ENCODE measurements around the gene GRID2. TPM values are rescaled to one million over a fixed set of nuclear protein-coding genes. Genes with fewer than 3 reads are reported as not detected.
"Not testable (repeated sequence)": the region's sequence is repeated elsewhere in the genome, so short reads cannot be mapped to it uniquely, and the experiment has no call there.

GRID2 gene
- total RNA-seq, 4 donors from 2014 or later, result 0.63 TPM; not detected in 3

DNA sequence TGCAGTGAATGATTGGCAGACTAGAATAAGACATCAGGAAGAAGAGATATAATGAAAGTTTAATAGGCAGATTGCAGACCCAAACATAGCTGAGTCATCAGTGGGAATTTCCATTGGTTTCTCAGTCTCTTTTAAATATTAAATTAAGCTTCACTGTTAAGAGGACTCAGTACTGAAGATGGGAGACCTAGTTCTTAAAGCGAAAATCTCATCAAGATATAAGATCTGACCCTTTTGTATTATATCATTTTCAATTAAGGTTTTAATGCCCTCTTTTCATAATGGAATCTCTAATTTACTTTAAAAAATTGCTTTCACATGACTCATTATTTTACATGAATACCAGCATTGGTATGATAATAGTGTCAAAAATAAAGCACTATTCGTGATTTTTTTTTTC lies 1355.9 kb downstream of the GRID2 start:
- Histone ChIP-seq H3K9me3 (no peaks in the 10 kb centered on the region), H3K27me3 (no peaks in the 10 kb centered on the region), H3K27ac (no peak overlapping the region), H3K36me3 (no peaks in the 10 kb centered on the region), H3K4me1 (no peaks in the 10 kb centered on the region), H3K4me3 (no peak overlapping the region)
- 68 to 74% methylated on average over 2 of the region's 2 CpGs for WGBS, 2 donors
- TF ChIP-seq, protein P1, sequence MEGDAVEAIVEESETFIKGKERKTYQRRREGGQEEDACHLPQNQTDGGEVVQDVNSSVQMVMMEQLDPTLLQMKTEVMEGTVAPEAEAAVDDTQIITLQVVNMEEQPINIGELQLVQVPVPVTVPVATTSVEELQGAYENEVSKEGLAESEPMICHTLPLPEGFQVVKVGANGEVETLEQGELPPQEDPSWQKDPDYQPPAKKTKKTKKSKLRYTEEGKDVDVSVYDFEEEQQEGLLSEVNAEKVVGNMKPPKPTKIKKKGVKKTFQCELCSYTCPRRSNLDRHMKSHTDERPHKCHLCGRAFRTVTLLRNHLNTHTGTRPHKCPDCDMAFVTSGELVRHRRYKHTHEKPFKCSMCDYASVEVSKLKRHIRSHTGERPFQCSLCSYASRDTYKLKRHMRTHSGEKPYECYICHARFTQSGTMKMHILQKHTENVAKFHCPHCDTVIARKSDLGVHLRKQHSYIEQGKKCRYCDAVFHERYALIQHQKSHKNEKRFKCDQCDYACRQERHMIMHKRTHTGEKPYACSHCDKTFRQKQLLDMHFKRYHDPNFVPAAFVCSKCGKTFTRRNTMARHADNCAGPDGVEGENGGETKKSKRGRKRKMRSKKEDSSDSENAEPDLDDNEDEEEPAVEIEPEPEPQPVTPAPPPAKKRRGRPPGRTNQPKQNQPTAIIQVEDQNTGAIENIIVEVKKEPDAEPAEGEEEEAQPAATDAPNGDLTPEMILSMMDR (IDR thresholded peaks at IDR 0.05), result no peak
- TF ChIP-seq POLR2A (IDR thresholded peaks at IDR 0.05) (no peak), EP300 (IDR thresholded peaks at IDR 0.05) (no peak)
- DNase-seq (ENCODE audit: low spot score in 2 of 2), result no peak

DNA sequence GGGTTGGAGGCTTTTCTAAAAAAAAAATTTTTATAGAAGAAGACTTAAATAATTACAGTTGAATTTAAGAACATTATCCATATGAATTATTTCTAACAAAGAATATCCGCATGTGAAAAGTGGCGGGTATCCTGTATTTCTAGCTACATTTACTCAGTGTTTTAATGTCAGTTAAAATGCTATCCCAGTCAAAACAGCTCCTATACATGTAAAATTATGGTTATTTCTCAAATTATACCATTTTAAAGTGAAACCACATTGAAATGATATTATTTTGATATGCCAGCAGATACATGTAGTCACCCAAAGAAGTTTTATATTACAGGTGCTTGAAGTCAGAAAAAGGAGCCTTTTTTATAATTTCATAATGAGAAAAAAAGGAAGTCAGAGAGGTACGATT lies 1356.3 kb downstream of the GRID2 start:
- Histone ChIP-seq H3K9me3 (no peaks in the 10 kb centered on the region), H3K4me1 (no peaks in the 10 kb centered on the region), H3K27me3 (no peaks in the 10 kb centered on the region), H3K27ac (no peak overlapping the region), H3K36me3 (no peaks in the 10 kb centered on the region), H3K4me3 (no peak overlapping the region)
- TF ChIP-seq EP300 (IDR thresholded peaks at IDR 0.05), result no peak
- TF ChIP-seq POLR2A (IDR thresholded peaks at IDR 0.05), result no peak
- TF ChIP-seq, protein P1 (IDR thresholded peaks at IDR 0.05), result no peak
- DNase-seq (ENCODE audit: low spot score in 2 of 2), result no peak
- 96 to 97% methylated on average over 3 of the region's 3 CpGs for WGBS, 2 donors

DNA sequence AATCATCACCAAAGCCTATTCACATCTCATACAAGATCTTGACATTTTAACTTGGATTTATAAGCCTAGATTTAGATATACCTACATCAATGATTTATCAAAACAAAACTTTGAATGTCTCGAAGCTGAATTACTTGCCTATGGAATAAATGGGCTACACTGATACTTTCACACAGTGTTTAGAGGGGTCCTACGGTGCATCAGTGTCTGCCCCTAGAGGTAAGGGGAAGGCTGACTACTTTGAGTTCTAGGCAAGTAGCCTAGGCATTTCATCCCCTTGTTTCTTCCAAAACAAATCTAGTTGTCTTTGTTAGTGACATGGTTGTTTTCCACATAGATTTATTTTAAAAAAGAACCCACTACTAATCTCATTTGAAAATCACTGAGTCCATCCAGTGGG lies 1366.7 kb downstream of the GRID2 start:
- H3K36me3 ChIP-seq, result no peaks in the 10 kb centered on the region
- H3K4me1 ChIP-seq, result no peaks in the 10 kb centered on the region
- H3K4me3 ChIP-seq, result no peak overlapping the region
- H3K9me3 ChIP-seq, result no peaks in the 10 kb centered on the region
- no peaks in the 10 kb centered on the region for H3K27me3 ChIP-seq
- H3K27ac ChIP-seq, result no peak overlapping the region
- 81 to 83% methylated on average over 2 of the region's 2 CpGs for whole genome bisulfite sequencing, 2 donors
- TF ChIP-seq POLR2A (IDR thresholded peaks at IDR 0.05) (no peak), EP300 (IDR thresholded peaks at IDR 0.05) (no peak)
- TF ChIP-seq, protein P1 (IDR thresholded peaks at IDR 0.05), result no peak
- no peak for DNase-seq (ENCODE audit: low spot score in 2 of 2)

DNA sequence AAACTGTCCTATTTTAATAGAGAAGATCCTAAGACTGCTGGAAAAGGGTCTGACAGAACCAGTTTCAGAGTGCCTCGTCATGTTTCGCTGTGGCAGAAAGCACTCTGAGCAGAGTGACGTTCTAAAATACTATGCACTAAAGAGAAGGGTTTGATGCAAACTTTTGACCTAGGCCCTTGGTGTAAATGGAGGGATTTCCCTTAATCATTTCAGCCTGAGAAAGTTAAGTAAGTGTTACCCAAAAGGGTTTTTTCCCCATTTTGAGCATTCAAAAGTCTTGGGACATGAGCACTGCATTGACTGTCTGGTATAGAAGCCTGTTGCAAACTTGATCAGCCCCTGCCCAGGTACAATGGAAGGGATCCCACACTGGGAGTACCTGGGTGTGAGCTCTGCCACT lies 1367.3 kb downstream of the GRID2 start:
- Histone ChIP-seq H3K4me3 (no peak overlapping the region), H3K27me3 (no peaks in the 10 kb centered on the region), H3K36me3 (no peaks in the 10 kb centered on the region), H3K9me3 (no peaks in the 10 kb centered on the region), H3K4me1 (no peaks in the 10 kb centered on the region), H3K27ac (no peak overlapping the region)
- no peak for DNase-seq (ENCODE audit: low spot score in 2 of 2)
- TF ChIP-seq, protein P1 (IDR thresholded peaks at IDR 0.05), result no peak
- TF ChIP-seq POLR2A (IDR thresholded peaks at IDR 0.05) (no peak), EP300 (IDR thresholded peaks at IDR 0.05) (no peak)
- WGBS, 2 donors, result 92 to 95% methylated on average over 3 of the region's 3 CpGs

DNA sequence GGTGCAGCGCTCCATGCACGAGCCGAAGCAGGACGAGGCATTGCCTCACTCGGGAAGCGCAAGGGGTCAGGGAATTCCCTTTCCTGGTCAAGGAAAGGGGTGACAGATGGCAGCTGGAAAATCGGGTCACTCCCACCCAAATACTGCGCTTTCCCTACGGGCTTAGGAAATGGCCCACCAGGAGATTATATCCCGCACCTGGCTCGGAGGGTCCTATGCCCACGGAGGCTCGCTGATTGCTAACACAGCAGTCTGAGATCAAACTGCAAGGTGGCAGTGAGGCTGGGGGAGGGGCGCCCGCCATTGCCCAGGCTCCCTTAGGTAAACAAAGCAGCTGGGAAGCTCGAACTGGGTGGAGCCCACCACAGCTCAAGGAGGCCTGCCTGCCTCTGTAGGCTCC lies 1373.2 kb downstream of the GRID2 start:
- not testable (repeated sequence) for H3K27ac ChIP-seq; H3K36me3 ChIP-seq; H3K9me3 ChIP-seq; DNase-seq (ENCODE audit: low spot score in 2 of 2); H3K27me3 ChIP-seq; H3K4me3 ChIP-seq; H3K4me1 ChIP-seq
- 84 to 97% methylated on average over 16 of the region's 16 CpGs for WGBS, 2 donors

DNA sequence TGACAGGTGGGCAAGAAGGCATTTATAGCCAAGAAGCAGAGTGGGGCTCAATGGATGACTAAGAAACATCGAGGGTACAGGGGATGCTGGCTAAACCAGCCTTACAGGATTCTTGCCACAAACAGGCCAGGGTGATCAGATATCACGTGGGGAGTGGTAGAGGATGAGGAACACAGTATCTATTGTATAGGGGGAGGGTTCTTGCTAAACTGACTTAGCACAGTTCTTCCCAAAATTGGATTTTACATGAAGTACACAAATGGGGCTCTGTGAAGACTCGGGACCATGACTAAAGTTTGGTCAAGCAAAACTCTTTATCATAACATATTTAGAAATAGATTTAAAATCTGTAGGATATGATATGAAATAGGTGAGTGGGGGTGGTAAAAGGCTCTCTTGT lies 1380.8 kb downstream of the GRID2 start:
- Histone ChIP-seq H3K36me3 (no peaks in the 10 kb centered on the region), H3K4me3 (no peak overlapping the region), H3K9me3 (no peaks in the 10 kb centered on the region), H3K27me3 (no peaks in the 10 kb centered on the region), H3K4me1 (no peaks in the 10 kb centered on the region), H3K27ac (no peak overlapping the region)
- no peak for TF ChIP-seq POLR2A (IDR thresholded peaks at IDR 0.05)
- TF ChIP-seq, protein P1 (IDR thresholded peaks at IDR 0.05), result no peak
- TF ChIP-seq EP300 (IDR thresholded peaks at IDR 0.05), result no peak
- no peak for DNase-seq (ENCODE audit: low spot score in 2 of 2)
- WGBS, 2 donors, result 57 to 63% methylated on average over 3 of the region's 3 CpGs

Data from tibial nerve (tissue), 4 donors.